K562 (cell line): ENCODE data around the gene NDOR1. TPM values are rescaled to one million over a fixed set of nuclear protein-coding genes. Genes with fewer than 3 reads are reported as not detected.

Experiments used
- BHLHE40 ChIP-seq: IDR thresholded peaks from 2 replicates; pipeline ENCODE4 v1.6.1; 2011; ENCODE audit warnings: low read length, improper control_type of control experiment
- CSDE1 ChIP-seq, 2 experiments: fragments of 450-650 bp; IDR thresholded peaks; 2 replicates each; pipeline ENCODE4 v1.6.1; 2016; ENCODE audit warnings: mild to moderate bottlenecking in 1 of 2
- DIDO1 ChIP-seq: fragments of 450-650 bp; IDR thresholded peaks from 2 replicates; pipeline ENCODE4 v1.6.1; 2016; ENCODE audit warnings: low read depth, missing biosample characterization, missing genetic modification characterization
- MXI1 ChIP-seq: IDR thresholded peaks from 2 replicates; pipeline ENCODE4 v1.6.1; 2011; ENCODE audit warnings: low read depth, mild to moderate bottlenecking, improper control_type of control experiment, low read length
- RAD21 ChIP-seq, 2 experiments: fragments of 250-450 bp in 1 of 2; fragments of 450-650 bp in 1 of 2; sonication (Bioruptor Pico) in 1 of 2; formaldehyde crosslinking in 1 of 2; IDR thresholded peaks in 1 of 2; conservative IDR thresholded peaks in 1 of 2; 2 replicates each; pipeline versions ENCODE4 v1.4.0 to v1.8.0; 2020 to 2022; ENCODE audit warnings: mild to moderate bottlenecking in 2 of 2, moderate library complexity in 1 of 2
- ZNF384 ChIP-seq: IDR thresholded peaks from 2 replicates; pipeline ENCODE4 v1.6.1; 2012; ENCODE audit warnings: low read depth, low read length, improper control_type of control experiment
- polyA plus RNA-seq, 8 experiments: library from polyadenylated mRNA; depleted of rRNA in 4 of 8; stranded (reverse) in 5 of 8; unstranded in 3 of 8; fragments of >200 nt; fragmentation: Nextera tagmentation in 2 of 8; fragmentation: Illumina TruSeq in 1 of 8; extraction: Ambion mirVana in 2 of 8; extraction: Trizol in 1 of 8; gene quantifications; 2 replicates each; pipeline versions ENCODE4 v1.2.1 to v1.2.3, GENCODE V29; 2011 to 2014; ENCODE audit warnings: inconsistent platforms in 1 of 8, missing spikeins in 1 of 8
- total RNA-seq, 7 experiments: library from RNA; depleted of rRNA in 6 of 7; stranded (reverse); fragments of >200 nt in 6 of 7; fragmentation: Illumina TruSeq in 2 of 7; extraction: Trizol in 2 of 7; gene quantifications; 2 replicates each; pipeline versions ENCODE4 v1.2.1 to v1.2.3, GENCODE V29; 2011 to 2021; ENCODE audit warnings: low replicate concordance in 1 of 7
- TF ChIP-seq, protein P1 (sequence below): fragments of 250-450 bp; sonication (Bioruptor Pico); IDR thresholded peaks from 2 replicates; pipeline ENCODE4 v1.4.0; 2020; ENCODE audit warnings: mild to moderate bottlenecking, moderate library complexity
- TF ChIP-seq, protein P2 (sequence below): sonication (generic); formaldehyde crosslinking; IDR thresholded peaks from 2 replicates; pipeline ENCODE4 v1.8.1; 2023; ENCODE audit warnings: missing genetic modification reagents, mild to moderate bottlenecking, borderline replicate concordance
- TF ChIP-seq, protein P3 (sequence below): fragments of 250-450 bp; sonication (Bioruptor Pico); IDR thresholded peaks from 2 replicates; pipeline ENCODE4 v1.8.0; 2021; ENCODE audit warnings: borderline replicate concordance, mild to moderate bottlenecking, moderate library complexity; ENCODE audit not compliant: poor library complexity, severe bottlenecking
- TF ChIP-seq, protein P4 (sequence below): fragments of 450-650 bp; IDR thresholded peaks from 2 replicates; pipeline ENCODE4 v1.6.1; 2018; ENCODE audit not compliant: partially characterized antibody
- TF ChIP-seq, protein P5 (sequence below): sonication (generic); formaldehyde crosslinking; IDR thresholded peaks from 2 replicates; pipeline ENCODE4 v1.9.0; 2022; ENCODE audit warnings: mild to moderate bottlenecking, missing genetic modification reagents

The NDOR1 gene
- total and polyA plus RNA-seq, 9 of the 15 experiments (the other 6 are each of a cell fraction or from before 2014, with no cell fraction given): 0.06 to 36.9 (median 6.9) TPM

DNA sequence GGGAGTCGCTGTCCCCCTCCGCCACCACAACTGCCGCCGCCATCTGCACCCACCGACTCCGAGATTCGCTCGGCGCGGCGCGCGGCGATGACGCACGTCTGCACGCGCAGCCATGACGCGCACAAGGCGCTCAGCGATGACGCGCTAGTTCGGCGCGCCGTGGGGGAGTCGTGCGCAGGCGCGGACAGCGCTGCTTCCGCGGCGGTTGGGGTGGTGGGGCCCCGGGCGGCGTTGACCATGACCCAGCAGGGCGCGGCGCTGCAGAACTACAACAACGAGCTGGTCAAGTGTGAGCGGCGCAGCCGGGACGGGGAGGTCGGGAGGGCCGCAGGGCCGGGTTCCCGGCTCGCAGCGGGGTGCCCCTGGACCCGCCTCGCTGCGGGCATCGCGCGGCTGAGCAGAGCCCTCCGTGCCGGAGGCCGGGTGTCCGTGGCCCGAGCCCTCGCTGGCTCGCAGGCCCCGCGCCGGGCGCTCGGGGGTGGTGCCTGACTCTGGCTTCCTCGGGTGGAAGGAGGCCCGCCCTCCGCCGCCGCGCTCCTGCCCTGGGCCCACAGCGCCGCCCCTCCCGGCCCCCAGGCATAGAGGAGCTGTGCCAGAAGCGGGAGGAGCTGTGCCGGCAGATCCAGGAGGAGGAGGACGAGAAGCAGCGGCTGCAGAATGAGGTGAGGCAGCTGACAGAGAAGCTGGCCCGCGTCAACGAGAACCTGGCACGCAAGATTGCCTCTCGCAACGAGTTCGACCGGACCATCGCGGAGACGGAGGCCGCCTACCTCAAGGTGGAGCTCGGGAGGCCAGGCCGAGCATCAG lies 16.8 kb upstream of the NDOR1 start, which contains the start of the genes ANAPC2 and SSNA1 (continued):
- TF ChIP-seq, protein P1, sequence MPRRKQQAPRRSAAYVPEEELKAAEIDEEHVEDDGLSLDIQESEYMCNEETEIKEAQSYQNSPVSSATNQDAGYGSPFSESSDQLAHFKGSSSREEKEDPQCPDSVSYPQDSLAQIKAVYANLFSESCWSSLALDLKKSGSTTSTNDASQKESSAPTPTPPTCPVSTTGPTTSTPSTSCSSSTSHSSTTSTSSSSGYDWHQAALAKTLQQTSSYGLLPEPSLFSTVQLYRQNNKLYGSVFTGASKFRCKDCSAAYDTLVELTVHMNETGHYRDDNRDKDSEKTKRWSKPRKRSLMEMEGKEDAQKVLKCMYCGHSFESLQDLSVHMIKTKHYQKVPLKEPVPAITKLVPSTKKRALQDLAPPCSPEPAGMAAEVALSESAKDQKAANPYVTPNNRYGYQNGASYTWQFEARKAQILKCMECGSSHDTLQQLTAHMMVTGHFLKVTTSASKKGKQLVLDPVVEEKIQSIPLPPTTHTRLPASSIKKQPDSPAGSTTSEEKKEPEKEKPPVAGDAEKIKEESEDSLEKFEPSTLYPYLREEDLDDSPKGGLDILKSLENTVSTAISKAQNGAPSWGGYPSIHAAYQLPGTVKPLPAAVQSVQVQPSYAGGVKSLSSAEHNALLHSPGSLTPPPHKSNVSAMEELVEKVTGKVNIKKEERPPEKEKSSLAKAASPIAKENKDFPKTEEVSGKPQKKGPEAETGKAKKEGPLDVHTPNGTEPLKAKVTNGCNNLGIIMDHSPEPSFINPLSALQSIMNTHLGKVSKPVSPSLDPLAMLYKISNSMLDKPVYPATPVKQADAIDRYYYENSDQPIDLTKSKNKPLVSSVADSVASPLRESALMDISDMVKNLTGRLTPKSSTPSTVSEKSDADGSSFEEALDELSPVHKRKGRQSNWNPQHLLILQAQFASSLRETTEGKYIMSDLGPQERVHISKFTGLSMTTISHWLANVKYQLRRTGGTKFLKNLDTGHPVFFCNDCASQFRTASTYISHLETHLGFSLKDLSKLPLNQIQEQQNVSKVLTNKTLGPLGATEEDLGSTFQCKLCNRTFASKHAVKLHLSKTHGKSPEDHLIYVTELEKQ (CRISPR knock-in tag): no peak
- peak; percentile 94 for TF ChIP-seq DIDO1 (tag)
- TF ChIP-seq MXI1: peak; percentile 52; the same call in 1 of the 2 replicates
- peak; percentile 51 for TF ChIP-seq ZNF384
- TF ChIP-seq, protein P2, sequence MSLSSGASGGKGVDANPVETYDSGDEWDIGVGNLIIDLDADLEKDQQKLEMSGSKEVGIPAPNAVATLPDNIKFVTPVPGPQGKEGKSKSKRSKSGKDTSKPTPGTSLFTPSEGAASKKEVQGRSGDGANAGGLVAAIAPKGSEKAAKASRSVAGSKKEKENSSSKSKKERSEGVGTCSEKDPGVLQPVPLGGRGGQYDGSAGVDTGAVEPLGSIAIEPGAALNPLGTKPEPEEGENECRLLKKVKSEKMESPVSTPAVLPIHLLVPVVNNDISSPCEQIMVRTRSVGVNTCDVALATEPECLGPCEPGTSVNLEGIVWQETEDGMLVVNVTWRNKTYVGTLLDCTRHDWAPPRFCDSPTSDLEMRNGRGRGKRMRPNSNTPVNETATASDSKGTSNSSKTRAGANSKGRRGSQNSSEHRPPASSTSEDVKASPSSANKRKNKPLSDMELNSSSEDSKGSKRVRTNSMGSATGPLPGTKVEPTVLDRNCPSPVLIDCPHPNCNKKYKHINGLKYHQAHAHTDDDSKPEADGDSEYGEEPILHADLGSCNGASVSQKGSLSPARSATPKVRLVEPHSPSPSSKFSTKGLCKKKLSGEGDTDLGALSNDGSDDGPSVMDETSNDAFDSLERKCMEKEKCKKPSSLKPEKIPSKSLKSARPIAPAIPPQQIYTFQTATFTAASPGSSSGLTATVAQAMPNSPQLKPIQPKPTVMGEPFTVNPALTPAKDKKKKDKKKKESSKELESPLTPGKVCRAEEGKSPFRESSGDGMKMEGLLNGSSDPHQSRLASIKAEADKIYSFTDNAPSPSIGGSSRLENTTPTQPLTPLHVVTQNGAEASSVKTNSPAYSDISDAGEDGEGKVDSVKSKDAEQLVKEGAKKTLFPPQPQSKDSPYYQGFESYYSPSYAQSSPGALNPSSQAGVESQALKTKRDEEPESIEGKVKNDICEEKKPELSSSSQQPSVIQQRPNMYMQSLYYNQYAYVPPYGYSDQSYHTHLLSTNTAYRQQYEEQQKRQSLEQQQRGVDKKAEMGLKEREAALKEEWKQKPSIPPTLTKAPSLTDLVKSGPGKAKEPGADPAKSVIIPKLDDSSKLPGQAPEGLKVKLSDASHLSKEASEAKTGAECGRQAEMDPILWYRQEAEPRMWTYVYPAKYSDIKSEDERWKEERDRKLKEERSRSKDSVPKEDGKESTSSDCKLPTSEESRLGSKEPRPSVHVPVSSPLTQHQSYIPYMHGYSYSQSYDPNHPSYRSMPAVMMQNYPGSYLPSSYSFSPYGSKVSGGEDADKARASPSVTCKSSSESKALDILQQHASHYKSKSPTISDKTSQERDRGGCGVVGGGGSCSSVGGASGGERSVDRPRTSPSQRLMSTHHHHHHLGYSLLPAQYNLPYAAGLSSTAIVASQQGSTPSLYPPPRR: 0 out of 2 replicates have a peak, but pooled peaks have one; percentile 12
- TF ChIP-seq, protein P3, sequence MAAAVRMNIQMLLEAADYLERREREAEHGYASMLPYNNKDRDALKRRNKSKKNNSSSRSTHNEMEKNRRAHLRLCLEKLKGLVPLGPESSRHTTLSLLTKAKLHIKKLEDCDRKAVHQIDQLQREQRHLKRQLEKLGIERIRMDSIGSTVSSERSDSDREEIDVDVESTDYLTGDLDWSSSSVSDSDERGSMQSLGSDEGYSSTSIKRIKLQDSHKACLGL (CRISPR knock-in tag): peak; percentile 35
- TF ChIP-seq, protein P4, sequence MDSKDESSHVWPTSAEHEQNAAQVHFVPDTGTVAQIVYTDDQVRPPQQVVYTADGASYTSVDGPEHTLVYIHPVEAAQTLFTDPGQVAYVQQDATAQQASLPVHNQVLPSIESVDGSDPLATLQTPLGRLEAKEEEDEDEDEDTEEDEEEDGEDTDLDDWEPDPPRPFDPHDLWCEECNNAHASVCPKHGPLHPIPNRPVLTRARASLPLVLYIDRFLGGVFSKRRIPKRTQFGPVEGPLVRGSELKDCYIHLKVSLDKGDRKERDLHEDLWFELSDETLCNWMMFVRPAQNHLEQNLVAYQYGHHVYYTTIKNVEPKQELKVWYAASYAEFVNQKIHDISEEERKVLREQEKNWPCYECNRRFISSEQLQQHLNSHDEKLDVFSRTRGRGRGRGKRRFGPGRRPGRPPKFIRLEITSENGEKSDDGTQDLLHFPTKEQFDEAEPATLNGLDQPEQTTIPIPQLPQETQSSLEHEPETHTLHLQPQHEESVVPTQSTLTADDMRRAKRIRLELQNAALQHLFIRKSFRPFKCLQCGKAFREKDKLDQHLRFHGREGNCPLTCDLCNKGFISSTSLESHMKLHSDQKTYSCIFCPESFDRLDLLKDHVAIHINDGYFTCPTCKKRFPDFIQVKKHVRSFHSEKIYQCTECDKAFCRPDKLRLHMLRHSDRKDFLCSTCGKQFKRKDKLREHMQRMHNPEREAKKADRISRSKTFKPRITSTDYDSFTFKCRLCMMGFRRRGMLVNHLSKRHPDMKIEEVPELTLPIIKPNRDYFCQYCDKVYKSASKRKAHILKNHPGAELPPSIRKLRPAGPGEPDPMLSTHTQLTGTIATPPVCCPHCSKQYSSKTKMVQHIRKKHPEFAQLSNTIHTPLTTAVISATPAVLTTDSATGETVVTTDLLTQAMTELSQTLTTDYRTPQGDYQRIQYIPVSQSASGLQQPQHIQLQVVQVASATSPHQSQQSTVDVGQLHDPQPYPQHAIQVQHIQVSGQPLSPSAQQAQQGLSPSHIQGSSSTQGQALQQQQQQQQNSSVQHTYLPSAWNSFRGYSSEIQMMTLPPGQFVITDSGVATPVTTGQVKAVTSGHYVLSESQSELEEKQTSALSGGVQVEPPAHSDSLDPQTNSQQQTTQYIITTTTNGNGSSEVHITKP: peak; percentile 49
- TF ChIP-seq BHLHE40: peak; percentile 93
- TF ChIP-seq RAD21 (CRISPR knock-in tag; conservative IDR thresholded peaks at IDR 0.05 in 1 of 2, IDR thresholded peaks at IDR 0.05 in 1 of 2): peak; percentile 83
- TF ChIP-seq, protein P5, sequence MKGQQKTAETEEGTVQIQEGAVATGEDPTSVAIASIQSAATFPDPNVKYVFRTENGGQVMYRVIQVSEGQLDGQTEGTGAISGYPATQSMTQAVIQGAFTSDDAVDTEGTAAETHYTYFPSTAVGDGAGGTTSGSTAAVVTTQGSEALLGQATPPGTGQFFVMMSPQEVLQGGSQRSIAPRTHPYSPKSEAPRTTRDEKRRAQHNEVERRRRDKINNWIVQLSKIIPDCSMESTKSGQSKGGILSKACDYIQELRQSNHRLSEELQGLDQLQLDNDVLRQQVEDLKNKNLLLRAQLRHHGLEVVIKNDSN (CRISPR knock-in tag): peak; percentile 64
- peak in 1 of 2 experiments; percentile 98; a peak in 1 of 4 replicates for TF ChIP-seq CSDE1 (IDR thresholded peaks at IDR 0.05)
